Activated naive CD8-positive, alpha-beta T cell treated with anti-CD3 and anti-CD28 coated beads, Interleukin-2, amount 10 ng/mL, durations not matched to agents 7 days and 5 days (primary cell): Measurements from ENCODE around the gene SPATS2. TPM values are rescaled to one million over a fixed set of nuclear protein-coding genes. Genes with fewer than 3 reads are reported as not detected.

Experiments used
- ATAC-seq: fragments of 150-1000 bp; cut with Tn5 transposase; one replicate; pipeline ENCODE4 v1.10.0; 2021; ENCODE audit warnings: low read depth, moderate library complexity
- POLR2A ChIA-PET: fragments of 350-600 bp; sonication (Branson Sonifier 250); formaldehyde crosslinking; loops from one replicate; lab custom pipeline; 2021; ENCODE audit warnings: antibody characterized with exemption; lab: Charles Lee
- DNase-seq: peaks from one replicate; pipeline ENCODE4 v3.0.0; 2021
- H3K27ac Mint-ChIP-seq: one replicate; pipeline ENCODE4 v1.8.0; 2022; ENCODE audit warnings: mild to moderate bottlenecking, mixed read lengths
- H3K27me3 Mint-ChIP-seq: one replicate; pipeline ENCODE4 v1.8.0; 2022; ENCODE audit warnings: mild to moderate bottlenecking, moderate library complexity, mixed read lengths
- H3K36me3 Mint-ChIP-seq: one replicate; pipeline ENCODE4 v1.8.0; 2021; ENCODE audit warnings: mild to moderate bottlenecking, mixed read lengths
- H3K4me1 Mint-ChIP-seq: one replicate; pipeline ENCODE4 v1.8.0; 2021; ENCODE audit warnings: mixed read lengths
- H3K4me3 Mint-ChIP-seq: one replicate; pipeline ENCODE4 v1.8.0; 2022; ENCODE audit warnings: mild to moderate bottlenecking, moderate library complexity, mixed read lengths
- H3K9me3 Mint-ChIP-seq: one replicate; pipeline ENCODE4 v1.8.0; 2021; ENCODE audit warnings: mixed read lengths
- total RNA-seq, 2 experiments: library from RNA; stranded (reverse); gene quantifications; one replicate each; pipeline ENCODE4 v1.2.3, GENCODE V29; 2021

The SPATS2 gene
- total RNA-seq, 2 experiments from 2014 or later = 12.1 to 13.3 TPM

DNA sequence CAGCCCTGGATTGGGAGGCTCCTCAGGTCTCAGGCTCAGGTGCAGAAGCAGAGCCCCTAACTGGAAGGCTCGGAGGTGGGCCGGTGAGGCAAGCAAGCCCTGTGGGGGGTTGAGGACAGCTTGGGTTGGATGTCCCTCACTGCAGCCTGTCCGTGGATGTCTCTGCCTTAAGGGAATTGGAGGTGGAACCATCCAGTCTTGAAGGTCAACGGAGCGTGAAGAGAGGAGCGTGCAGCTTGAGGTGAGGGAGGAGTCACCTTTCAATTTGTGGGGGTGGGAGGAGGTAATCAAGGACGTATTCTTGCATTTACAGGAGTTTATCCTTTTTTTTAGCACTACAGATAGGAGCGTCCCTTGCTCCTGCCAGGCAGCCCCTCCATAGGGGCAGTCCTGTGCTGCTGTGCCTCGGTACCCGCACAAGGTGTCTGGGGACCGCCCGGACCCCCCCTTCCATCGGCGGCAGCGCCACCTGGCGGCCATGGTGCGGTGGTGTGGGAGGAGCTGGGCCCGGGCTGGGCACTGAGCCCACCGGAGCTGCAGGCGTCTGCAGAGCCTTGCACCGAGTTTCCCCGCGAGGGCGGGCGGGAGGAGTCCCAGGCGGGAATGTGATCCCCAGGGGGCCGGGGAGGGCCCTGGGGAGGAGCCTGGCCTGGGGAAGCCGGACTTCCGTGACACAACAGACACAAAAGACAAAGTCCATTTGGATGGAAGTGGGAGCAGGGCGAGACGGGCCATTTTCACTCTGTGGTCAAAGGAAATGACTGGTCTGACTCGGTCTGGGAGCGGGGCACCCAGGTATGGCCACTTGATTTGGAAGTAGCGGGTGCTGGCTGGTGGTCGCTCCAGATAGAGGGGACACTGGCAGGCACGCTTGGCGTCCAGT, 19.7 kb upstream of the SPATS2 start:
- ATAC-seq (peak; percentile 81), DNase-seq (peak; percentile 90)
- H3K27me3 Mint-ChIP-seq = peaks cover 80% of the 10 kb centered on the region
- H3K27ac Mint-ChIP-seq = no peak overlapping the region
- POLR2A ChIA-PET = interaction anchor here (0.5 to 2.8 kb wide), 8 partner anchors 15 to 1520 kb away, joined by 3 to 18 read pairs (median 3); partner anchors contain the start of genes SPATS2 and TROAP
- no peaks in the 10 kb centered on the region for H3K36me3 Mint-ChIP-seq
- H3K4me1 Mint-ChIP-seq = peaks cover 24% of the 10 kb centered on the region
- peak overlapping the region; percentile 81 for H3K4me3 Mint-ChIP-seq
- H3K9me3 Mint-ChIP-seq = no peaks in the 10 kb centered on the region

DNA sequence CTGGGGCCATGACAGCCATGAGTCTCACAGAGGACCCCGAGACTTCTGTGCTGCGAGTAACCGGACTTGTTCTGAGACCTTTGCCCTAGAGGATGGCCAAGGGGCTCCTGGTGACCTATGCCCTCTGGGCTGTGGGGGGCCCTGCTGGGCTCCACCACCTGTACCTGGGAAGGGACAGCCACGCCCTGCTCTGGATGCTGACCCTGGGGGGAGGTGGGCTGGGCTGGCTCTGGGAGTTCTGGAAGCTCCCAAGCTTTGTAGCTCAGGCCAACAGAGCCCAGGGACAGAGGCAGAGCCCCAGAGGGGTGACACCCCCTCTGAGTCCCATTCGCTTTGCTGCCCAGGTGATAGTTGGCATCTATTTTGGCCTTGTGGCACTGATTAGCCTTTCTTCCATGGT, 18.5 kb upstream of the SPATS2 start:
- H3K27ac Mint-ChIP-seq = no peak overlapping the region
- peaks cover 17% of the 10 kb centered on the region for H3K4me1 Mint-ChIP-seq
- POLR2A ChIA-PET = no interaction called here
- H3K4me3 Mint-ChIP-seq = no peak overlapping the region
- no peak for DNase-seq
- H3K27me3 Mint-ChIP-seq = peaks cover 79% of the 10 kb centered on the region
- no peak for ATAC-seq
- H3K36me3 Mint-ChIP-seq = no peaks in the 10 kb centered on the region
- no peaks in the 10 kb centered on the region for H3K9me3 Mint-ChIP-seq

DNA sequence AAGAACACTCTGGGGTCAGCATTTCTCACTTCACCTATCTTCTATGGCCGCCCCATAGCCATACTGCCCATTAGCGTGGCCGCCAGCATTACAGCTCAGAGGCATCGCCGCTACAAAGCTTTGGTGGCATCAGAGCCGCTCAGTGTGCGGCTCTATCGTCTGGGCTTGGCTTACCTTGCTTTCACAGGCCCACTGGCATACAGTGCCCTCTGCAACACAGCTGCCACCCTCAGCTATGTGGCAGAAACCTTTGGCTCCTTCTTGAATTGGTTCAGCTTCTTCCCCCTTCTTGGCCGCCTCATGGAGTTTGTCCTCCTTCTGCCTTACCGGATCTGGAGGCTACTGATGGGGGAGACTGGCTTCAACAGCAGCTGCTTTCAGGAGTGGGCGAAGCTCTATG, 18.0 kb upstream of the SPATS2 start:
- peaks cover 75% of the 10 kb centered on the region for H3K27me3 Mint-ChIP-seq

DNA sequence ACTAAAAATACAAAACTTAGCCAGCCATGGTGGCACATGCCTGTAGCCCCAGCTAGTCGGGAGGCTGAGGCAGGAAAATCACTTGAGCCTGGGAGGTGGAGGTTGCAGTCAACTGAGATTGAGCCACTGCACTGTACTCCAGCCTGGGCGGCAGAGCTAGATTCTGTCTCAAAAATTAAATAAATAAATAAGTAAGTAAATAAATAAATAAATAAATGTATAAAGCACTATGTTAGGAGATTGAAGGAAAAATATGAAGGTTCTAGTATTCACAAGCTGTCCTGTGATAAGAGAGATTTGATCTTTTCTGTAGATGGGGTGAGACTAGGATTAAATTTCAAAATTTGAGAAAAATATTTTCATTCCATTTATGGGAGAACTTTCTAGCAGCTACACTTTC, 14.9 kb upstream of the SPATS2 start:
- H3K27me3 Mint-ChIP-seq = peaks cover 60% of the 10 kb centered on the region

More for the DNA sequence above, 18.0 kb upstream of the SPATS2 start:
- no peaks in the 10 kb centered on the region for H3K9me3 Mint-ChIP-seq
- no peak overlapping the region for H3K4me3 Mint-ChIP-seq
- POLR2A ChIA-PET = no interaction called here
- H3K36me3 Mint-ChIP-seq = no peaks in the 10 kb centered on the region
- ATAC-seq (no peak), DNase-seq (no peak)
- peaks cover 16% of the 10 kb centered on the region for H3K4me1 Mint-ChIP-seq
- no peak overlapping the region for H3K27ac Mint-ChIP-seq

DNA sequence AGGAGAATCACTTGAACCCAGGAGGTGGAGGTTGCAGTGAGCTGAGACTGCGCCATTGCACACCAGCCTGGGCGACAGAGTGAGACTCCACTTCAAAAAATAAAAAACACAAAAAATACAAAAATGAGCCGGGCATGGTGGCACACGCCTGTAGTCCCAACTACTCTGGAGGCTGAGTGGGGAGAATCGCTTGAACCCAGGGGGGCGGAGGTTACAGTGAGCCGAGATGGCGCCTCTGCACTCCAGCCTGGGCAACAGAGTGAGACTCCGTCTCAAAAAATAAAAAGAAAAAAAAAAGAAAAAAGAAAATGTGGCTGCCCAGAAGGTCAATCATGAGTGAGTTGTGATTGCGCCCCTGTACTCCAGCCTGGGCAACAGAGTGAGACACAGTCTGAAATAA, 11.3 kb upstream of the SPATS2 start:
- DNase-seq (no peak), ATAC-seq (no peak)
- Mint-ChIP-seq H3K4me1 (peaks cover 9% of the 10 kb centered on the region), H3K27me3 (peaks cover 42% of the 10 kb centered on the region), H3K36me3 (no peaks in the 10 kb centered on the region), H3K27ac (no peak overlapping the region), H3K9me3 (no peaks in the 10 kb centered on the region), H3K4me3 (no peak overlapping the region)
- POLR2A ChIA-PET = no interaction called here

More for the DNA sequence above, 14.9 kb upstream of the SPATS2 start:
- Mint-ChIP-seq H3K27ac (no peak overlapping the region), H3K36me3 (no peaks in the 10 kb centered on the region), H3K9me3 (no peaks in the 10 kb centered on the region), H3K4me3 (no peak overlapping the region), H3K4me1 (peaks cover under 1% of the 10 kb centered on the region)
- ATAC-seq (no peak), DNase-seq (no peak)
- POLR2A ChIA-PET = interaction anchor here (0.9 to 1.2 kb wide), 2 partner anchors 9 to 15 kb away, joined by 3 to 4 read pairs; partner anchors contain the start of gene SPATS2

DNA sequence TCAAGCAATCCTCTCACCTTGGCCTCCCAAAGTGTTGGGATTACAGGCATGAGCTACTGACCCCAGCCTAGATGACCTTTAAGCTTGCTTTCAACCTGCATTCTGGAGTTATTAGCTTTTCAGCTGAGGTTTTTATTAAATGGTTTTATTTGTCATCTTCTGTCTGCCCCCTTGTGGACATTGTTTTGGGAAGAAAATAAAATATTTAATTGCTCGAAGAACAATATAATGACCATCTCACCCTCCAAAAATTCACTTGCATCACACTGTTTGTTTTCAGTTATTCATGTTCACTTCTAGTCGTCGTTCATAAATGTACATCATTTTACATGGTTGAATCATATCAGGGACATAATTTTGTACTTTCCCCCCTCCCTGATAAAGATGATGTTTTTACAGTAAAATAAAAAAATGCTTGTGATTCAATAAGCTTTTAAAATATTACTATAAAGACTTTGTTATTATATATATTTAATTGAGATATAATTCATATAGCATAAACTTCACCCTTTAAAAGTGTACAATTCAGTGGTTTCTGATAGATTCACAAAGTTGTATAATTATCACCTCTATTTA, 10.1 kb upstream of the SPATS2 start:
- ATAC-seq (no peak), DNase-seq (no peak)
- H3K9me3 Mint-ChIP-seq = no peaks in the 10 kb centered on the region
- H3K4me1 Mint-ChIP-seq = peaks cover 9% of the 10 kb centered on the region
- POLR2A ChIA-PET = no interaction called here
- H3K36me3 Mint-ChIP-seq = no peaks in the 10 kb centered on the region
- H3K27ac Mint-ChIP-seq = no peak overlapping the region
- H3K4me3 Mint-ChIP-seq = no peak overlapping the region
- peaks cover 39% of the 10 kb centered on the region for H3K27me3 Mint-ChIP-seq

DNA sequence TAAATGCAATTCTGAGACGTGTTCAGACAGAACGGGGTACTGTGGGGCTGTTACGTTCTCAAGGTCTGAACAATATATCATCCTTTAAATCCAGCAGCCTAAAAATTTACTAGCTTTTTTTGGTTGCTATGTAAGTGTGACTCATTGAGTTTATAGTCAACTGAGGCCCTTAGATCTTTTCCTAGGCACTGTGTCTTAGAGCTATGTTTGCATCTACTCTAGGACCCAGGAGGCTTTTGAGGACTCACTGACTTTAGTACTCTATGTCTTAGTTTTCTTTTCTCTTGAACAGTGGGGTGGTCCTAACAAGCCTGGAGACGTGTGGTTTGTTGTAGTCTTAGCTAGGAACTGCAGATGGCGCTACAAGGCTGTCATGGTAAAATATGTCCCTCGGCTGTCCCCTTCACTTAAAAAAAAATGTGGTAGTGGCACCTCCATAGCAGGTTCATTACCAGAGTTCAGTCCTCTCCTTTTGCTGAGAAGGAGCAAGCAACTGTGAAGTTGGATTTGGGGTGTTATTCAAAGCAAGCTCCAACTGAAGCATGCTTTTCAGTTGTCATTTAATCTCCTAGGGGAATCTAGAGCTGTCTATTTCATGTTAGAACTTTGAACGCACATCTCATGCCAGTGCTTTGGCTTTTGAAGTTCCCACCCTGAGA, 8.7 kb upstream of the SPATS2 start:
- H3K27me3 Mint-ChIP-seq = peaks cover 28% of the 10 kb centered on the region
- H3K4me3 Mint-ChIP-seq = no peak overlapping the region
- H3K9me3 Mint-ChIP-seq = no peaks in the 10 kb centered on the region
- POLR2A ChIA-PET = interaction anchor here (0.6 to 1.6 kb wide), 4 partner anchors 8 to 555 kb away, joined by 4 to 13 read pairs (median 6); partner anchors contain the start of gene SPATS2
- DNase-seq (no peak), ATAC-seq (peak; percentile 95)
- peaks cover 9% of the 10 kb centered on the region for H3K4me1 Mint-ChIP-seq
- no peak overlapping the region for H3K27ac Mint-ChIP-seq
- no peaks in the 10 kb centered on the region for H3K36me3 Mint-ChIP-seq

DNA sequence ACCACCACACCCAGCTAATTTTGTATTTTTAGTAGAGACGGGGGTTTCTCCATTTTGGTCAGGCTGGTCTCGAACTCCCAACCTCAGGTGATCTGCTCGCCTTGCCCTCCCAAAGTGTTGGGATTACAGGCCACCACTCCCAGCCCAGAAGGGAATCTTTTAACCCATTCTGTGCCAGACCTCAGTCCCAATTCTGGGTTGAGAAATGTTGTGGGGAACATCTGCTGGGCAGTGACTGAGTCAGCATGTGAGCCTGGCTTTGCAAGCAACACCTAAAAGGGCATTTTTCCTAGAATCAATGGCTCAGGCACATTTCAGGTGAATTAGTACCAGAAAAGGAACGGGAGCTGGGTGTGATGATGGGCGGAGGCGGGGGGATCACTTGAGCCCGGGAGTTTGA, 7.6 kb upstream of the SPATS2 start:
- H3K4me1 Mint-ChIP-seq = peaks cover 9% of the 10 kb centered on the region
- H3K36me3 Mint-ChIP-seq = no peaks in the 10 kb centered on the region
- no peak for DNase-seq
- peaks cover 23% of the 10 kb centered on the region for H3K27me3 Mint-ChIP-seq
- POLR2A ChIA-PET = interaction anchor here (0.6 kb wide), 1 partner anchor 10 kb away, joined by 3 read pairs; no protein-coding TSS in a partner anchor
- ATAC-seq = no peak
- H3K27ac Mint-ChIP-seq = no peak overlapping the region
- H3K9me3 Mint-ChIP-seq = no peaks in the 10 kb centered on the region
- H3K4me3 Mint-ChIP-seq = no peak overlapping the region

DNA sequence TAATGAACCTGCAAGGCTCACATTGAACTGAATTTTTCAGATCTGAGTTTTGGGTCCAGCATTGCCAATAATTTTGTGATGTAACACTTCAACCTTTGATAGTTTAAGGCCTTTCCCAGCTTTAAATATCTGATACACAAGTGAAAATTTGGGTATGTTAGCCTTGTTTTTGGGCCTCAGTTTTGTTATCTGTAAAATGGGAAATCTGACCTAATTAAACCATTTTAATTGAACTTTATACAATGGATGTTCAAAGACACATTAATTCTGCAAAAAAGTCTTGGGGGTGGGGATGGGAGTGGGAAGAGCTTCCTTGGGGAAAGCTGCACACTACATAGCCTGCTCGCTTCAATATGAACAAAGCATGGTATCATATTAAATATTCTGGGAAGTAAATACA, 5.2 kb upstream of the SPATS2 start:
- Mint-ChIP-seq H3K4me1 (peaks cover 14% of the 10 kb centered on the region), H3K27me3 (peaks cover 17% of the 10 kb centered on the region), H3K9me3 (no peaks in the 10 kb centered on the region), H3K4me3 (no peak overlapping the region), H3K36me3 (no peaks in the 10 kb centered on the region), H3K27ac (no peak overlapping the region)
- DNase-seq (no peak), ATAC-seq (no peak)
- POLR2A ChIA-PET = no interaction called here

DNA sequence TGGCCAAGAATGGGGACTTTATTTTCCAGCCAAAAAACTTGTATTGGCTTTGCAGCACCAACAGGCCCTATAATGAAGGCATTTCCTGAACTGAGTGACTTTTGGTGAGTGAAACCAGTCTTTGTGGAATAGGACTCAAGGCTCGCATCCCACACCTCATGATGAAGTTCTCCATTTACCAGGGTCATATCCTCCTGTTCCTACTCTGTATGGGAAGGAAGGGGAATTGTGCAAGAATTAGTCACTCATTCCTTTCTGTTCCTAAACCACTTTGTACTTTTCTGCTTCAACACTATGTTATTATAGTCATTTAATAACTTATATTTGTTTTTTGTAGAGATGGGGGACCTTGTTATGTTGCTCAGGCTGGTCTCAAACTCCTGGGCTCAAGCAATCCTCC, 2.3 kb upstream of the SPATS2 start:
- H3K4me3 Mint-ChIP-seq = no peak overlapping the region
- ATAC-seq = no peak
- no peaks in the 10 kb centered on the region for H3K36me3 Mint-ChIP-seq
- DNase-seq = no peak
- peaks cover 6% of the 10 kb centered on the region for H3K27me3 Mint-ChIP-seq
- no peaks in the 10 kb centered on the region for H3K9me3 Mint-ChIP-seq
- peaks cover 22% of the 10 kb centered on the region for H3K4me1 Mint-ChIP-seq
- POLR2A ChIA-PET = interaction anchor here (1.0 to 2.6 kb wide), 3 partner anchors 171 to 258 kb away, joined by 3 to 10 read pairs (median 5); partner anchors contain the start of genes MCRS1 and PRPF40B
- H3K27ac Mint-ChIP-seq = no peak overlapping the region

DNA sequence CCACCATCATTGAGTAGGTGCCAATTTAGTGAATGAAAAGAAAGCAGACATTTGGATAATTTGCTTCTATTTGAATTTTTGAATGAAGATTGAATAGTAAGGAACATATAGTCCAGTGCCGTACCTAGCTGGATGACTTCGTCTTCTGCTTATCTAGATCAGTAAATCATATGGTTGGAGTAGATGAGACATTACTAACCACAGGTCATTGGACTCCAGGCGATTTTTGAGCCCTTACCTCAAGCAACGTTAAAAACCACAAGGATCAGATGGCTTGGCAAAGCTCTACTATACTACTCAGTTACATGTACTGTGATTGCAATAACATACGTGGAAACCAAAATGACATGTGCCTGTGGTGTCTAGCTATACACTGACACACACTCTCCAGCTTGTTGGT, 1.7 kb upstream of the SPATS2 start:
- POLR2A ChIA-PET = interaction anchor here (1.0 to 2.6 kb wide), 4 partner anchors 19 to 257 kb away, joined by 3 to 18 read pairs (median 8); partner anchors contain the start of genes DNAJC22, MCRS1 and PRPF40B
- no peak for DNase-seq
- Mint-ChIP-seq H3K4me3 (peak overlapping the region; percentile 90), H3K27me3 (peaks cover 6% of the 10 kb centered on the region), H3K36me3 (peaks cover 1% of the 10 kb centered on the region), H3K9me3 (no peaks in the 10 kb centered on the region), H3K4me1 (peaks cover 24% of the 10 kb centered on the region), H3K27ac (peak overlapping the region; percentile 56)
- ATAC-seq = no peak

DNA sequence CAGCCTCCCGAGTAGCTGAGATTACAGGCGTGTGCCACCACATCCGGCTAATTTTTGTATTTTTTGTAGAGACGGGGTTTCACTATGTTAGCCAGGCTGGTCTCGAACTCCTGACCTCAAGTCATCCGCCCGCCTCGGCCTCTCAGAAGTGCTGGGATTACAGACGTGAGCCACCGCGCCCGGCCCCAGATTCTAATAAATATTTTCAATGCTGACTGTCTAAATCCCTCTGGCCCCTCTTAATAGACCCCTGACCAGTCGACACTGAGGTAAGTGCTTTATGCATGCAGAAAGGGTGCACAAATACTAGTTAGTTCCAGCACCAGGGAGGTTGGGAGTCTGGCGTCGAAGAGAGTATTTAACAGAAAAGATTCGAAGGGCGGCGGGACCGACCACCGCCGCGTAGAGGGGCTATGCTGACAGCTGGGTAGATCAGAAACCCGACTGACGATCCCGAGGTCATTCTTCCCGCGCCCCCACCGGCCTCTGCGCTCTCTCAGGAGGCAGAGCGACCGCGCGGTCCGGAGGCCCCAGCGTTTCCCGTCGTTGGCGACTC, 1.1 kb upstream of the SPATS2 start:
- peaks cover 4% of the 10 kb centered on the region for H3K36me3 Mint-ChIP-seq
- ATAC-seq = no peak
- H3K27me3 Mint-ChIP-seq = peaks cover 6% of the 10 kb centered on the region
- H3K4me3 Mint-ChIP-seq = peak overlapping the region; percentile 90
- POLR2A ChIA-PET = interaction anchor here (0.9 to 2.6 kb wide), 16 partner anchors 8 to 257 kb away, joined by 3 to 18 read pairs (median 6); partner anchors contain the start of genes DNAJC22, MCRS1, PRPF40B and TROAP
- H3K27ac Mint-ChIP-seq = peak overlapping the region; percentile 97
- H3K4me1 Mint-ChIP-seq = peaks cover 24% of the 10 kb centered on the region
- peak; percentile 35 for DNase-seq
- no peaks in the 10 kb centered on the region for H3K9me3 Mint-ChIP-seq
